Right lung (tissue), 5 donors: ENCODE data around the gene HOXB3. TPM values are rescaled to one million over a fixed set of nuclear protein-coding genes. Genes with fewer than 3 reads are reported as not detected.
"Not testable (repeated sequence)": the region's sequence is repeated elsewhere in the genome, so short reads cannot be mapped to it uniquely, and the experiment has no call there.

Source experiments
- DNase-seq, 2 donors: peaks; one replicate each; pipeline ENCODE4 v3.0.0-alpha.2; 2013
- polyA plus RNA-seq, 5 donors: library from polyadenylated mRNA; unstranded; fragments of 120-200 nt; gene quantifications; one replicate each; pipeline versions ENCODE4 v1.2.1 to v1.2.3, GENCODE V29; 2013; ENCODE audit warnings: inconsistent platforms in 1 of 5, low replicate concordance in 1 of 5; ENCODE audit not compliant: insufficient read length in 5 of 5, insufficient read depth in 1 of 5

The HOXB3 gene
- polyA plus RNA-seq, 5 donors: 74.3 to 95.5 (median 89.1) TPM

GRCh38 chr17:48528936-48529682 is 60.9 kb downstream of the HOXB3 start:
- DNase-seq: no peak

- DNase-seq: no peak
These were observed 61.7 kb downstream of the HOXB3 start for GRCh38 chr17:48528153-48528935.

GRCh38 chr17:48527547-48527932 is 62.5 kb downstream of the HOXB3 start:
- peak; percentile 59 to 65 for DNase-seq

GRCh38 chr17:48526608-48527546 is 63.2 kb downstream of the HOXB3 start:
- peak; percentile 20 to 31 for DNase-seq

- no peak for DNase-seq
These were observed 67.0 kb downstream of the HOXB3 start for GRCh38 chr17:48523010-48523409.

GRCh38 chr17:48522031-48522653 is 67.9 kb downstream of the HOXB3 start:
- DNase-seq: peak; percentile 56 to 63

GRCh38 chr17:48520631-48521079 is 69.4 kb downstream of the HOXB3 start:
- no peak for DNase-seq

- no peak for DNase-seq
These were observed 70.6 kb downstream of the HOXB3 start for GRCh38 chr17:48519427-48519826.

- no peak for DNase-seq
These were observed 72.6 kb downstream of the HOXB3 start for GRCh38 chr17:48517478-48517877.

GRCh38 chr17:48515925-48516900 is 73.8 kb downstream of the HOXB3 start:
- no peak for DNase-seq

- no peak for DNase-seq
These were observed 75.6 kb downstream of the HOXB3 start for GRCh38 chr17:48514477-48514876.

GRCh38 chr17:48513666-48514455 is 76.2 kb downstream of the HOXB3 start:
- DNase-seq: no peak

GRCh38 chr17:48513097-48513496 is 76.9 kb downstream of the HOXB3 start:
- no peak for DNase-seq

GRCh38 chr17:48510761-48511604 is 79.1 kb downstream of the HOXB3 start:
- no peak for DNase-seq

GRCh38 chr17:48510381-48510760 is 79.7 kb downstream of the HOXB3 start:
- no peak for DNase-seq

GRCh38 chr17:48509708-48510107 is 80.3 kb downstream of the HOXB3 start:
- not testable (repeated sequence) for DNase-seq

- DNase-seq: no peak
These were observed 83.8 kb downstream of the HOXB3 start for GRCh38 chr17:48506246-48506645.

GRCh38 chr17:48505788-48506187 is 84.3 kb downstream of the HOXB3 start:
- DNase-seq: no peak
